Measurements from ENCODE around the gene MRPS6.

Gene MRPS6

DNA sequence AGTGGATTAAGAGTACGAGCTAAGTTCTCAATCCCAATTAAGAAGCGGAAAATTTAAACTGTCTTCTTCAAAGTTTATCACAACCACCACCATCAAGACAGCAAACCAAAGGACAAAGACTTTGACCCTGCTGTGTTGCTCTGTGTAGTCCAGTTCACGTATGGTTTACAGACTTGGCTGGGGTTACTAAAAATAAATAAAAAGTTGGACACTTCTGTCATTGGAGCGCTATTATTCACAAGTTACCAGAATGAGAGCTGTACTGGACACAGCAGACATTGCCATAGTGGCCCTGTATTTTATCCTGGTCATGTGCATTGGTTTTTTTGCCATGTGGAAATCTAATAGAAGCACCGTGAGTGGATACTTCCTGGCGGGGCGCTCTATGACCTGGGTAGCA lies 21.6 kb downstream of the MRPS6 start:
- no peak overlapping the region for H3K4me3 ChIP-seq (ENCODE audit: low read depth, low read length)
- TF ChIP-seq, protein P1, sequence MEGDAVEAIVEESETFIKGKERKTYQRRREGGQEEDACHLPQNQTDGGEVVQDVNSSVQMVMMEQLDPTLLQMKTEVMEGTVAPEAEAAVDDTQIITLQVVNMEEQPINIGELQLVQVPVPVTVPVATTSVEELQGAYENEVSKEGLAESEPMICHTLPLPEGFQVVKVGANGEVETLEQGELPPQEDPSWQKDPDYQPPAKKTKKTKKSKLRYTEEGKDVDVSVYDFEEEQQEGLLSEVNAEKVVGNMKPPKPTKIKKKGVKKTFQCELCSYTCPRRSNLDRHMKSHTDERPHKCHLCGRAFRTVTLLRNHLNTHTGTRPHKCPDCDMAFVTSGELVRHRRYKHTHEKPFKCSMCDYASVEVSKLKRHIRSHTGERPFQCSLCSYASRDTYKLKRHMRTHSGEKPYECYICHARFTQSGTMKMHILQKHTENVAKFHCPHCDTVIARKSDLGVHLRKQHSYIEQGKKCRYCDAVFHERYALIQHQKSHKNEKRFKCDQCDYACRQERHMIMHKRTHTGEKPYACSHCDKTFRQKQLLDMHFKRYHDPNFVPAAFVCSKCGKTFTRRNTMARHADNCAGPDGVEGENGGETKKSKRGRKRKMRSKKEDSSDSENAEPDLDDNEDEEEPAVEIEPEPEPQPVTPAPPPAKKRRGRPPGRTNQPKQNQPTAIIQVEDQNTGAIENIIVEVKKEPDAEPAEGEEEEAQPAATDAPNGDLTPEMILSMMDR (IDR thresholded peaks at IDR 0.05; ENCODE audit: low read depth, low read length): no peak
- no peak for TF ChIP-seq POLR2A (IDR thresholded peaks at IDR 0.05; ENCODE audit: extremely low read depth, insufficient read length)
- TF ChIP-seq MYC (IDR thresholded peaks at IDR 0.05; ENCODE audit: low read depth, low read length): no peak
- TF ChIP-seq, protein P2, sequence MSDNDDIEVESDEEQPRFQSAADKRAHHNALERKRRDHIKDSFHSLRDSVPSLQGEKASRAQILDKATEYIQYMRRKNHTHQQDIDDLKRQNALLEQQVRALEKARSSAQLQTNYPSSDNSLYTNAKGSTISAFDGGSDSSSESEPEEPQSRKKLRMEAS (IDR thresholded peaks at IDR 0.05; ENCODE audit: low read depth, low read length): no peak
- DNase-seq (ENCODE audit: low read depth): no peak

DNA sequence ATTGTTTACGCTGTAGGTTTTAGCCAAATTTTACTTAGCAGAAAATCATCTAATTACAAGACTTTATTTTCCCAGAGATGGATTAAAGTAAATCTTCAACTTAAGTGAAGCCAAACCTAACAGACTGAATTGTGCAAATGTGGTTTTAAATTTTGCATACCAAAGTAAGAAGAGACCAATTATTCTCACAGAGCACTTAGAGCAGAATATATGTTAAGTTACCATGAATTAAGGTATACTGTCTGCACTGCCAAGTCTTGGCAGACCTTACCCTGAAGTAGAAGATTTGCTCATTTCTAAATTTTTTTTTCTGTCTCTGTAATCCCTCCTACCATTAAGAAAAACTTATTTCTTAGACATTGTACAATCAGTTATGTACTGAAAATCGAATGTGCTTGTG lies 24.1 kb downstream of the MRPS6 start:
- no peak overlapping the region for H3K4me3 ChIP-seq (ENCODE audit: low read depth, low read length)
- no peak for TF ChIP-seq POLR2A (IDR thresholded peaks at IDR 0.05; ENCODE audit: extremely low read depth, insufficient read length)
- TF ChIP-seq, protein P2 (IDR thresholded peaks at IDR 0.05; ENCODE audit: low read depth, low read length): no peak
- TF ChIP-seq, protein P1 (IDR thresholded peaks at IDR 0.05; ENCODE audit: low read depth, low read length): no peak
- no peak for TF ChIP-seq MYC (IDR thresholded peaks at IDR 0.05; ENCODE audit: low read depth, low read length)
- DNase-seq (ENCODE audit: low read depth): no peak

DNA sequence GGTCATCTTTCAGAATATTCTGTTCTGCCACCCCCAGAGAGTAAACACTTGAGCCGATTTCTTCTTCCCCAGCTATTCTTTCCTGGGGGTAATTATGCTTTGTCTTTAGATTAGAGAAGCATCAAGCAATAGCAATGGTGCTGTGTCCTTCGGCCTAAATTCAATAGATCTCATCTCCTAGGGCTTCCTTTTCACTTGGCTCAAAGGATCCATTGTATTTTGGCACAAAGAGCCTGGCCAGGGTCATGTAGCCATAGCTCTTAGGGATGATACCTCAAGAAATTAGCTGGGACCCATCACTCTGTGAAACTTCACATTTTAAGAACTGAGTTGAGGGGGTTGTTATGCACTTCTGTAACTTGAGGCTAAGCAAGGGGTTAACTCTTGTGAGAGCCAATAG lies 27.0 kb downstream of the MRPS6 start:
- TF ChIP-seq MYC (IDR thresholded peaks at IDR 0.05; ENCODE audit: low read depth, low read length) (no peak), POLR2A (IDR thresholded peaks at IDR 0.05; ENCODE audit: extremely low read depth, insufficient read length) (no peak)
- TF ChIP-seq, protein P2 (IDR thresholded peaks at IDR 0.05; ENCODE audit: low read depth, low read length): no peak
- TF ChIP-seq, protein P1 (IDR thresholded peaks at IDR 0.05; ENCODE audit: low read depth, low read length): no peak
- no peak overlapping the region for H3K4me3 ChIP-seq (ENCODE audit: low read depth, low read length)
- no peak for DNase-seq (ENCODE audit: low read depth)

DNA sequence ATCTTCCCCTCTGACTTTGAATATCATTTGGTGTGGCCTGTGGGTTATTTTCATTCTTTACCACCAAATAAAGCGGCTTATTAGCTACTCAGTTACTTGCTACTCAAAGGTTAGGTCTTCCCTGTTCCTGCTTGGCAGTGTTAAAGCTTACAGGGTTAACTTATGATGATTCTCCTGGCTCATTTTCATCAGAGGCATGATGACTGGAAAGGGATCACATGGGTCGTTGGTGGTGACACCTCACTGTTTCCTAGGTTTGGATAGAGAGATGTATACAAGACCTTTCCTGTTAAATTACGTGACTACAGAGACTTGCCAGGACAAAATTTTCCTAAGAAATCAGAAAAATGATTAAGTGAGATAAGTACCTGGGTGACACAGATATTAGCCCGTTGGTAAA lies 27.4 kb downstream of the MRPS6 start:
- no peak overlapping the region for H3K4me3 ChIP-seq (ENCODE audit: low read depth, low read length)
- TF ChIP-seq, protein P2 (IDR thresholded peaks at IDR 0.05; ENCODE audit: low read depth, low read length): no peak
- TF ChIP-seq MYC (IDR thresholded peaks at IDR 0.05; ENCODE audit: low read depth, low read length): no peak
- no peak for DNase-seq (ENCODE audit: low read depth)

DNA sequence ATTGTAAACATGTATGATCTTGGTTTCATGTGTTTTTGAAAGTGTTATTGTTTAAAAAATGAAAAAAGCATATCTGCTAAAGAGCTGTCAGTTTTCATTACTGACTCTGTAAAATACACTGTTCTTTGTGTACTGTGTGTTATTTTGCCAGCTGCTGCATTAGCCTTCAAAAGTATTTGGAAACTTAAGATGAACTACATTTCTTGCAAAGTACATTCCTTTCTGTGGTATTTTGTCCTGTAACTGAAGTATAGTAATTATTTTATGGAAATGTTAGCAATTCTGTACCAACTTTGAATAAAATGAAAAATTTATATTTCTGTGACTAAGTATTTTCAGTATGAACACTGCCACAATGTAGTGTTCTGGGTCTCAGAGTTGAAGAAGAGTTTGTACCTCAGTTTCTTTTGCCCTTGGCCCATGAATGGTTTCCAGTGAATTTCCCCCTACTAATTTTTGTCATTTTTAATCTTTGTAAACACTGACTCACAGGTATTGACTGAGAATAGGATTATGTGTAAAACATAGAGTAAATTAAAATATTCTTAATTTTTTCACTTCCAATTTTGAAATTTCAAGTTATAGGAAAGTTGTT lies 32.7 kb downstream of the MRPS6 start:
- TF ChIP-seq, protein P2 (IDR thresholded peaks at IDR 0.05; ENCODE audit: low read depth, low read length): no peak
- TF ChIP-seq MYC (IDR thresholded peaks at IDR 0.05; ENCODE audit: low read depth, low read length) (no peak), POLR2A (IDR thresholded peaks at IDR 0.05; ENCODE audit: extremely low read depth, insufficient read length) (no peak)
- TF ChIP-seq, protein P1 (IDR thresholded peaks at IDR 0.05; ENCODE audit: low read depth, low read length): no peak
- no peak for DNase-seq (ENCODE audit: low read depth)
- no peak overlapping the region for H3K4me3 ChIP-seq (ENCODE audit: low read depth, low read length)

DNA sequence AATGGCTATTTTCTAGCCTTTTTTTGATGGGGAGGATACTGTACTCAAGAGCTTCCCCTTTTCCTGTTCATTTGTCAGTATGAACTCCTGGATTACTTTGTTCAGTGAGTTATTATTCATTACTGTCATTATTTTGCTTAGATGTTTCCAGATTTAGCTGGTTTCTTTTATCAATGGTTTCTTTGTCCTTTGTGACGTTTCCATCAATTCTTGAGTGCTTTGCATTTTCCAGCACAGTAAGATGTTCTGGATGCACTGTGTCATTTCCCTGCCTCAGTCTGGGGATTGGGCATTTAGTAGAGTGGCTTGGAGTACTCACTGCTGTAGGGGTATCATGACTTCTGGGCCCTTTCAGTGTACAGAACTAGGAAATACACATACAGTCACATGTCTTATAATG lies 34.2 kb downstream of the MRPS6 start:
- DNase-seq (ENCODE audit: low read depth): no peak
- no peak for TF ChIP-seq MYC (IDR thresholded peaks at IDR 0.05; ENCODE audit: low read depth, low read length)
- TF ChIP-seq, protein P1 (IDR thresholded peaks at IDR 0.05; ENCODE audit: low read depth, low read length): no peak
- no peak for TF ChIP-seq POLR2A (IDR thresholded peaks at IDR 0.05; ENCODE audit: extremely low read depth, insufficient read length)
- TF ChIP-seq, protein P2 (IDR thresholded peaks at IDR 0.05; ENCODE audit: low read depth, low read length): no peak
- no peak overlapping the region for H3K4me3 ChIP-seq (ENCODE audit: low read depth, low read length)

All from NB4 (cell line).